HEK293 (cell line): Measurements from ENCODE around the gene KCNMB1.

Experiments
- CTCF ChIA-PET: fragments of 350-600 bp; formaldehyde crosslinking; extraction: SDS; loops from one replicate; lab custom pipeline; 2021; ENCODE audit warnings: antibody characterized with exemption; lab: Yijun Ruan, JAX
- POLR2A ChIA-PET: fragments of 300-600 bp; formaldehyde crosslinking; extraction: SDS; loops from one replicate; lab custom pipeline; 2020; ENCODE audit warnings: antibody characterized with exemption, inconsistent platforms; lab: Yijun Ruan, JAX
- H3K27ac ChIP-seq: fragments of 200-500 bp; sonication (Bioruptor generic); 2 replicates; pipeline ENCODE4 v1.5.1; 2014; ENCODE audit warnings: low read depth, low read length, control low read depth, inconsistent platforms; ENCODE audit errors: extremely low read depth
- H3K36me3 ChIP-seq, 2 experiments: fragments of 200-500 bp in 1 of 2; sonication (Bioruptor generic) in 1 of 2; 1 replicate in 1 of 2; 2 replicates in 1 of 2; pipeline ENCODE4 v1.5.1; 2014 to 2017; ENCODE audit warnings: inconsistent platforms in 2 of 2, low read length in 2 of 2; ENCODE audit not compliant: control insufficient read depth in 2 of 2, insufficient read depth in 1 of 2
- H3K4me1 ChIP-seq: fragments of 200-500 bp; sonication (Bioruptor generic); 2 replicates; pipeline ENCODE4 v1.5.1; 2014; ENCODE audit warnings: mild to moderate bottlenecking, low read length, inconsistent platforms; ENCODE audit not compliant: control insufficient read depth, insufficient read depth
- H3K4me3 ChIP-seq: 2 replicates; pipeline ENCODE4 v1.5.1; 2011; ENCODE audit warnings: low read depth, mild to moderate bottlenecking, control low read depth, low read length, moderate library complexity
- H3K9me3 ChIP-seq: fragments of 200-500 bp; sonication (Bioruptor generic); 2 replicates; pipeline ENCODE4 v1.5.1; 2014; ENCODE audit warnings: low read depth, low read length, inconsistent platforms; ENCODE audit not compliant: control insufficient read depth, insufficient read depth
- GLIS1 ChIP-seq: fragments of 450-650 bp; formaldehyde crosslinking; IDR thresholded peaks from 2 replicates; pipeline ENCODE4 v1.5.1; 2016; ENCODE audit warnings: missing biosample characterization, missing genetic modification characterization
- IKZF3 ChIP-seq: fragments of 450-650 bp; IDR thresholded peaks from 2 replicates; pipeline ENCODE4 v1.5.0; 2018; ENCODE audit warnings: missing biosample characterization, mild to moderate bottlenecking, missing genetic modification characterization, moderate library complexity
- MYNN ChIP-seq: fragments of 450-650 bp; formaldehyde crosslinking; IDR thresholded peaks from 2 replicates; pipeline ENCODE4 v1.5.1; 2016; ENCODE audit warnings: missing biosample characterization, missing genetic modification characterization, borderline replicate concordance
- PATZ1 ChIP-seq: fragments of 450-650 bp; formaldehyde crosslinking; IDR thresholded peaks from 2 replicates; pipeline ENCODE4 v1.5.1; 2016; ENCODE audit warnings: missing biosample characterization, missing genetic modification characterization
- RBAK ChIP-seq: fragments of 450-650 bp; formaldehyde crosslinking; IDR thresholded peaks from 2 replicates; pipeline ENCODE4 v1.5.1; 2016; ENCODE audit warnings: missing biosample characterization, missing genetic modification characterization
- SP2 ChIP-seq: fragments of 450-650 bp; formaldehyde crosslinking; IDR thresholded peaks from 2 replicates; pipeline ENCODE4 v1.5.1; 2016; ENCODE audit warnings: missing biosample characterization, missing genetic modification characterization
- ZBTB49 ChIP-seq: fragments of 450-650 bp; formaldehyde crosslinking; IDR thresholded peaks from 2 replicates; pipeline ENCODE4 v1.5.1; 2016; ENCODE audit warnings: missing biosample characterization, missing genetic modification characterization, low read depth
- ZBTB7A ChIP-seq: fragments of 450-650 bp; formaldehyde crosslinking; IDR thresholded peaks from 2 replicates; pipeline ENCODE4 v1.5.1; 2016; ENCODE audit warnings: low read depth, missing biosample characterization, missing genetic modification characterization
- ZFP37 ChIP-seq: fragments of 450-650 bp; formaldehyde crosslinking; IDR thresholded peaks from 2 replicates; pipeline ENCODE4 v1.5.1; 2016; ENCODE audit warnings: missing biosample characterization, missing genetic modification characterization
- ZNF140 ChIP-seq: fragments of 450-650 bp; formaldehyde crosslinking; IDR thresholded peaks from 2 replicates; pipeline ENCODE4 v1.5.1; 2016; ENCODE audit warnings: missing biosample characterization, missing genetic modification characterization
- ZNF354C ChIP-seq: fragments of 450-650 bp; formaldehyde crosslinking; IDR thresholded peaks from 2 replicates; pipeline ENCODE4 v1.5.1; 2016; ENCODE audit warnings: missing biosample characterization, missing genetic modification characterization, low read depth, borderline replicate concordance
- ZNF488 ChIP-seq: fragments of 450-650 bp; formaldehyde crosslinking; IDR thresholded peaks from 2 replicates; pipeline ENCODE4 v1.5.1; 2016; ENCODE audit warnings: missing biosample characterization, missing genetic modification characterization
- ZNF548 ChIP-seq: fragments of 450-650 bp; formaldehyde crosslinking; IDR thresholded peaks from 2 replicates; pipeline ENCODE4 v1.5.1; 2016; ENCODE audit warnings: missing biosample characterization, missing genetic modification characterization
- ZNF626 ChIP-seq: fragments of 450-650 bp; sonication (Bioruptor Pico); formaldehyde crosslinking; IDR thresholded peaks from 2 replicates; pipeline ENCODE4 v1.5.1; 2018; ENCODE audit warnings: missing biosample characterization, missing genetic modification characterization, inconsistent platforms
- ZNF639 ChIP-seq: fragments of 450-650 bp; formaldehyde crosslinking; IDR thresholded peaks from 2 replicates; pipeline ENCODE4 v1.5.1; 2016; ENCODE audit warnings: missing biosample characterization, missing genetic modification characterization
- ZNF660 ChIP-seq: fragments of 450-650 bp; IDR thresholded peaks from 2 replicates; pipeline ENCODE4 v1.5.1; 2018; ENCODE audit warnings: missing biosample characterization, mild to moderate bottlenecking, missing genetic modification characterization
- ZNF776 ChIP-seq: fragments of 450-650 bp; formaldehyde crosslinking; IDR thresholded peaks from 2 replicates; pipeline ENCODE4 v1.5.0; 2017; ENCODE audit warnings: missing biosample characterization, missing genetic modification characterization, borderline replicate concordance
- TF ChIP-seq, protein P1 (sequence below): fragments of 450-650 bp; formaldehyde crosslinking; IDR thresholded peaks from 2 replicates; pipeline ENCODE4 v1.5.1; 2017; ENCODE audit warnings: missing biosample characterization, missing genetic modification characterization
- TF ChIP-seq, protein P2 (sequence below): fragments of 450-650 bp; formaldehyde crosslinking; IDR thresholded peaks from 2 replicates; pipeline ENCODE4 v1.5.1; 2016; ENCODE audit warnings: missing biosample characterization, missing genetic modification characterization
- TF ChIP-seq, protein P3 (sequence below): fragments of 450-650 bp; formaldehyde crosslinking; IDR thresholded peaks from 2 replicates; pipeline ENCODE4 v1.5.1; 2016; ENCODE audit warnings: missing biosample characterization, missing genetic modification characterization, low read depth

KCNMB1 gene

GRCh38 chr5:170333161-170333910, 55.8 kb downstream of the KCNMB1 start (continued):
- TF ChIP-seq SP2 (tag by site-specific recombination) (no peak), ZNF140 (tag by site-specific recombination) (no peak), MYNN (tag by site-specific recombination) (no peak)
- TF ChIP-seq, protein P1, sequence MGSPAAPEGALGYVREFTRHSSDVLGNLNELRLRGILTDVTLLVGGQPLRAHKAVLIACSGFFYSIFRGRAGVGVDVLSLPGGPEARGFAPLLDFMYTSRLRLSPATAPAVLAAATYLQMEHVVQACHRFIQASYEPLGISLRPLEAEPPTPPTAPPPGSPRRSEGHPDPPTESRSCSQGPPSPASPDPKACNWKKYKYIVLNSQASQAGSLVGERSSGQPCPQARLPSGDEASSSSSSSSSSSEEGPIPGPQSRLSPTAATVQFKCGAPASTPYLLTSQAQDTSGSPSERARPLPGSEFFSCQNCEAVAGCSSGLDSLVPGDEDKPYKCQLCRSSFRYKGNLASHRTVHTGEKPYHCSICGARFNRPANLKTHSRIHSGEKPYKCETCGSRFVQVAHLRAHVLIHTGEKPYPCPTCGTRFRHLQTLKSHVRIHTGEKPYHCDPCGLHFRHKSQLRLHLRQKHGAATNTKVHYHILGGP (tag by site-specific recombination) = no peak

DNA sequence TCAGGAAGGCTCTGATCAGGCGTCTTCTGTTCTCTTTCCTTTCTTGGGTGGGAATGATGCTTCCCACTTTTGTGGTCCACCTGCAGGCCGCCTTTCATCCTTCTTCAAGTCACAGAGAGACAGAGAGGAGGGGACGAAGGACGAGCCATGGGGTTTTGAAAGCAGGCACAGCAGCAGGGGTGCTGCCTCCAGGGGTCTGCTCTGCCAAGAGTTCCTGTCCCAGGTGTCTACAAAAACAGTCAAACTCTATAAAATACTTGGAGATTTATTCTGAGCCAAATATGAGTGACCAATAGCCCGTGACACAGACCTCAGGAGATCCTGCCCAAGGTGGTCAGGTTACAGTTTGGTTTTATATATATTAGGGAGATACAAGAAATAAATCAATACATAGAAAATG, 57.1 kb downstream of the KCNMB1 start:
- no peaks in the 10 kb centered on the region for H3K9me3 ChIP-seq
- no peak overlapping the region for H3K27ac ChIP-seq
- H3K36me3 ChIP-seq = no peaks in the 10 kb centered on the region
- ChIA-PET POLR2A (no interaction called here), CTCF (no interaction called here)
- TF ChIP-seq ZNF488 (tag by site-specific recombination) (no peak), GLIS1 (tag by site-specific recombination) (peak; percentile 93)
- H3K4me1 ChIP-seq = peaks cover 5% of the 10 kb centered on the region
- no peak overlapping the region for H3K4me3 ChIP-seq

- peaks cover 5% of the 10 kb centered on the region for H3K4me1 ChIP-seq
- H3K27ac ChIP-seq = no peak overlapping the region
- POLR2A ChIA-PET = no interaction called here
- H3K4me3 ChIP-seq = no peak overlapping the region
- CTCF ChIA-PET = interaction anchor here (1.9 kb wide), 1 partner anchor 63 kb away, joined by 5 read pairs; no protein-coding TSS in a partner anchor
- H3K9me3 ChIP-seq = no peaks in the 10 kb centered on the region
- no peaks in the 10 kb centered on the region for H3K36me3 ChIP-seq
- TF ChIP-seq ZNF776 (tag by site-specific recombination) (no peak), ZNF639 (no peak), ZBTB49 (tag by site-specific recombination) (no peak), IKZF3 (no peak), SP2 (tag by site-specific recombination) (no peak), PATZ1 (tag by site-specific recombination) (no peak), ZNF354C (tag by site-specific recombination) (no peak), RBAK (tag by site-specific recombination) (no peak), ZNF626 (tag by site-specific recombination) (no peak), ZNF548 (tag by site-specific recombination) (no peak), ZFP37 (tag by site-specific recombination) (no peak), ZNF660 (tag by site-specific recombination) (no peak), ZBTB7A (tag by site-specific recombination) (no peak)
- TF ChIP-seq, protein P2, sequence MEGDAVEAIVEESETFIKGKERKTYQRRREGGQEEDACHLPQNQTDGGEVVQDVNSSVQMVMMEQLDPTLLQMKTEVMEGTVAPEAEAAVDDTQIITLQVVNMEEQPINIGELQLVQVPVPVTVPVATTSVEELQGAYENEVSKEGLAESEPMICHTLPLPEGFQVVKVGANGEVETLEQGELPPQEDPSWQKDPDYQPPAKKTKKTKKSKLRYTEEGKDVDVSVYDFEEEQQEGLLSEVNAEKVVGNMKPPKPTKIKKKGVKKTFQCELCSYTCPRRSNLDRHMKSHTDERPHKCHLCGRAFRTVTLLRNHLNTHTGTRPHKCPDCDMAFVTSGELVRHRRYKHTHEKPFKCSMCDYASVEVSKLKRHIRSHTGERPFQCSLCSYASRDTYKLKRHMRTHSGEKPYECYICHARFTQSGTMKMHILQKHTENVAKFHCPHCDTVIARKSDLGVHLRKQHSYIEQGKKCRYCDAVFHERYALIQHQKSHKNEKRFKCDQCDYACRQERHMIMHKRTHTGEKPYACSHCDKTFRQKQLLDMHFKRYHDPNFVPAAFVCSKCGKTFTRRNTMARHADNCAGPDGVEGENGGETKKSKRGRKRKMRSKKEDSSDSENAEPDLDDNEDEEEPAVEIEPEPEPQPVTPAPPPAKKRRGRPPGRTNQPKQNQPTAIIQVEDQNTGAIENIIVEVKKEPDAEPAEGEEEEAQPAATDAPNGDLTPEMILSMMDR (tag by site-specific recombination) = no peak
- TF ChIP-seq, protein P3, sequence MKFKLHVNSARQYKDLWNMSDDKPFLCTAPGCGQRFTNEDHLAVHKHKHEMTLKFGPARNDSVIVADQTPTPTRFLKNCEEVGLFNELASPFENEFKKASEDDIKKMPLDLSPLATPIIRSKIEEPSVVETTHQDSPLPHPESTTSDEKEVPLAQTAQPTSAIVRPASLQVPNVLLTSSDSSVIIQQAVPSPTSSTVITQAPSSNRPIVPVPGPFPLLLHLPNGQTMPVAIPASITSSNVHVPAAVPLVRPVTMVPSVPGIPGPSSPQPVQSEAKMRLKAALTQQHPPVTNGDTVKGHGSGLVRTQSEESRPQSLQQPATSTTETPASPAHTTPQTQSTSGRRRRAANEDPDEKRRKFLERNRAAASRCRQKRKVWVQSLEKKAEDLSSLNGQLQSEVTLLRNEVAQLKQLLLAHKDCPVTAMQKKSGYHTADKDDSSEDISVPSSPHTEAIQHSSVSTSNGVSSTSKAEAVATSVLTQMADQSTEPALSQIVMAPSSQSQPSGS = no peak
Measured at GRCh38 chr5:170330568-170331054, 58.6 kb downstream of the KCNMB1 start.
